Sigmoid colon (tissue), 4 donors: ENCODE data around the gene ZDHHC21.

ENCODE experiments used
- POLR2A ChIP-seq, 2 donors: fragments of 450-650 bp; IDR thresholded peaks; one replicate each; pipeline ENCODE4 v1.6.1; 2016; ENCODE audit warnings: antibody characterized with exemption in 2 of 2, mild to moderate bottlenecking in 2 of 2, moderate library complexity in 2 of 2
- POLR2AphosphoS5 ChIP-seq, 4 donors: sonication (generic); formaldehyde crosslinking; IDR thresholded peaks; one replicate each; pipeline ENCODE4 v1.6.1; 2017; ENCODE audit warnings: antibody characterized with exemption in 4 of 4
- TF ChIP-seq, protein P1 (sequence below), 4 experiments: fragments of 450-650 bp in 3 of 4; fragments of 200-600 bp in 1 of 4; IDR thresholded peaks; one replicate each; pipeline ENCODE4 v1.5.1; 2016 to 2019; ENCODE audit warnings: antibody characterized with exemption in 4 of 4, mild to moderate bottlenecking in 3 of 4, moderate library complexity in 2 of 4

DNA sequence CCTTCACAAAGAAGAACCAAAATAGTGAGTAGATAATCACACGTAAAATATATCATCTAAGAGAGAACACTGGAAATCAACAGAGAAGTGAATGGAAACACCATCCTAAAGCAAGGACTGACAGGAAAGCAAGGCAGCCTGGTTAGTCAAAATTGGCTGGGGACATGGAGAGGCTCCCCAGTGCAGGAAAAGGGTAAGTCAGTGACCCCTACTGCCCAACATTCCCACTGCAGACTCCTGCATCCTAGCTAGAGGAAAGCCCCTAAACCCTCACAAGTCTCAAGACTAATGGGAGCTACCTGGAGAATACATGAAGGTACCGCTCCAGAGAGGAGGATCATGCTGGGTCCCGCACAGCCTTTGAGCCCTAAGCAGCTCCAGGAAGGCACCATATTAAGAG is 60.1 kb downstream of the ZDHHC21 start:
- TF ChIP-seq, protein P1, sequence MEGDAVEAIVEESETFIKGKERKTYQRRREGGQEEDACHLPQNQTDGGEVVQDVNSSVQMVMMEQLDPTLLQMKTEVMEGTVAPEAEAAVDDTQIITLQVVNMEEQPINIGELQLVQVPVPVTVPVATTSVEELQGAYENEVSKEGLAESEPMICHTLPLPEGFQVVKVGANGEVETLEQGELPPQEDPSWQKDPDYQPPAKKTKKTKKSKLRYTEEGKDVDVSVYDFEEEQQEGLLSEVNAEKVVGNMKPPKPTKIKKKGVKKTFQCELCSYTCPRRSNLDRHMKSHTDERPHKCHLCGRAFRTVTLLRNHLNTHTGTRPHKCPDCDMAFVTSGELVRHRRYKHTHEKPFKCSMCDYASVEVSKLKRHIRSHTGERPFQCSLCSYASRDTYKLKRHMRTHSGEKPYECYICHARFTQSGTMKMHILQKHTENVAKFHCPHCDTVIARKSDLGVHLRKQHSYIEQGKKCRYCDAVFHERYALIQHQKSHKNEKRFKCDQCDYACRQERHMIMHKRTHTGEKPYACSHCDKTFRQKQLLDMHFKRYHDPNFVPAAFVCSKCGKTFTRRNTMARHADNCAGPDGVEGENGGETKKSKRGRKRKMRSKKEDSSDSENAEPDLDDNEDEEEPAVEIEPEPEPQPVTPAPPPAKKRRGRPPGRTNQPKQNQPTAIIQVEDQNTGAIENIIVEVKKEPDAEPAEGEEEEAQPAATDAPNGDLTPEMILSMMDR (IDR thresholded peaks at IDR 0.05) = no peak
- TF ChIP-seq POLR2A (IDR thresholded peaks at IDR 0.05) (no peak), POLR2AphosphoS5 (IDR thresholded peaks at IDR 0.05) (no peak)
